ENCODE results near the gene CYB5D1. TPM values are rescaled to one million over a fixed set of nuclear protein-coding genes. Genes with fewer than 3 reads are reported as not detected.
"Not testable (repeated sequence)": the region's sequence is repeated elsewhere in the genome, so short reads cannot be mapped to it uniquely, and the experiment has no call there.

Gene CYB5D1, protein sequence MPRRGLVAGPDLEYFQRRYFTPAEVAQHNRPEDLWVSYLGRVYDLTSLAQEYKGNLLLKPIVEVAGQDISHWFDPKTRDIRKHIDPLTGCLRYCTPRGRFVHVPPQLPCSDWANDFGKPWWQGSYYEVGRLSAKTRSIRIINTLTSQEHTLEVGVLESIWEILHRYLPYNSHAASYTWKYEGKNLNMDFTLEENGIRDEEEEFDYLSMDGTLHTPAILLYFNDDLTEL
- 10 to 100 TPM in 2 of 4 donors, 1 to 10 TPM in 2; 4.1 to 14.7 (median 9.0) TPM for total RNA-seq

DNA sequence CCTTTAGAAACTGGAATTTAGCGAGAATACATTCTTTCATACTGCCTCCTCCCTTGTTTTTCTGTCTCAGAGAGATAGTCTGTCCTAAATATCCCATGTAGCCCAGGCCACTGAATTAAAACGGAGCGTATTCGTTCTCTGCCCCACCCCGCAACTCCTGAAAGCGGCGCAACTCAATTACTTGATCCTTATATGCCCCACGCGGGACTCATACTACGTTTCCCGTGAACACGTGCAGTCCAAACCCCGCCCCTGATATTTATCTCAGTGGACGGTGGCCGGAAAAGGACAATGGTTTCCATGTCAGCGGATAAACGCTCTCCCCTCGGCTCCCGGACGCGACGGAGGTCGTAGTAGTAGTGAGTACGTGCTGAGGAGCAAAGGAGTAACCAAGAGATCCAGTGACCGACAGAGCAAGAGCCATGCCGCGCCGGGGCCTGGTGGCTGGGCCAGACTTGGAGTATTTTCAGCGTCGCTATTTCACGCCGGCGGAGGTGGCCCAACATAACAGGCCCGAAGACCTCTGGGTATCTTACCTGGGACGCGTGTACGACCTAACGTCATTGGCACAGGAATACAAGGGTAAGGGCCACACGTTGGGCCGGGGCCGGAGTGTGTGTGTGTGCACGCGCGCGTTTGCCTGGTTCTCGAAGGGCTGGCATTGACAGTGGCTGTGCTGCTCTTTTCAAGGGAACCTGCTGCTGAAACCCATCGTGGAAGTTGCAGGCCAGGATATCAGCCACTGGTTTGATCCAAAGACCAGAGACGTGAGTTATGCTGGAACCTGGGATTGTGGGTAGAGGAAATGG lies at the start of gene CYB5D1:
TSS of gene CYB5D1 (plus strand) at position 291 of the 809 bp plus-strand sequence. CDS start at position 423, 132 bp downstream.
- Histone ChIP-seq H3K36me3 (peaks cover 0 to 3% of the 10 kb centered on the region in 2 donors), H3K4me3 (peak within 1 kb of the TSS; percentile 65 to 87 (median 80)), H3K9me3 (no peaks in the 10 kb centered on the region), H3K27me3 (no peaks in the 10 kb centered on the region), H3K4me1 (peaks cover 25 to 35% of the 10 kb centered on the region in 2 donors), H3K27ac (peak within 1 kb of the TSS; percentile 91 to 99 (median 96))
- in situ Hi-C loops (cut with MboI; ENCODE audit: low sequenced_read_pairs in 4 of 4) (loop anchor here in 2 of 4 donors (25.0 kb wide), 1 partner anchor 129 kb away; no protein-coding TSS in a partner anchor), intact Hi-C loops (cut with DNase I; ENCODE audit: low total_unique reads) (loop anchor here (1.0 to 10.0 kb wide), 7 partner anchors 15 to 170 kb away; partner anchors contain the start of genes CNTROB, RNF227, TRAPPC1 and WRAP53)
- peak; percentile 89 to 94 for DNase-seq
- TF ChIP-seq, protein P1, sequence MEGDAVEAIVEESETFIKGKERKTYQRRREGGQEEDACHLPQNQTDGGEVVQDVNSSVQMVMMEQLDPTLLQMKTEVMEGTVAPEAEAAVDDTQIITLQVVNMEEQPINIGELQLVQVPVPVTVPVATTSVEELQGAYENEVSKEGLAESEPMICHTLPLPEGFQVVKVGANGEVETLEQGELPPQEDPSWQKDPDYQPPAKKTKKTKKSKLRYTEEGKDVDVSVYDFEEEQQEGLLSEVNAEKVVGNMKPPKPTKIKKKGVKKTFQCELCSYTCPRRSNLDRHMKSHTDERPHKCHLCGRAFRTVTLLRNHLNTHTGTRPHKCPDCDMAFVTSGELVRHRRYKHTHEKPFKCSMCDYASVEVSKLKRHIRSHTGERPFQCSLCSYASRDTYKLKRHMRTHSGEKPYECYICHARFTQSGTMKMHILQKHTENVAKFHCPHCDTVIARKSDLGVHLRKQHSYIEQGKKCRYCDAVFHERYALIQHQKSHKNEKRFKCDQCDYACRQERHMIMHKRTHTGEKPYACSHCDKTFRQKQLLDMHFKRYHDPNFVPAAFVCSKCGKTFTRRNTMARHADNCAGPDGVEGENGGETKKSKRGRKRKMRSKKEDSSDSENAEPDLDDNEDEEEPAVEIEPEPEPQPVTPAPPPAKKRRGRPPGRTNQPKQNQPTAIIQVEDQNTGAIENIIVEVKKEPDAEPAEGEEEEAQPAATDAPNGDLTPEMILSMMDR (IDR thresholded peaks at IDR 0.05 in 4 of 5, conservative IDR thresholded peaks at IDR 0.05 in 1 of 5) = no peak
- peak; percentile 75 to 89 for TF ChIP-seq POLR2A (IDR thresholded peaks at IDR 0.05)
- ATAC-seq = peak; percentile 78 to 81

DNA sequence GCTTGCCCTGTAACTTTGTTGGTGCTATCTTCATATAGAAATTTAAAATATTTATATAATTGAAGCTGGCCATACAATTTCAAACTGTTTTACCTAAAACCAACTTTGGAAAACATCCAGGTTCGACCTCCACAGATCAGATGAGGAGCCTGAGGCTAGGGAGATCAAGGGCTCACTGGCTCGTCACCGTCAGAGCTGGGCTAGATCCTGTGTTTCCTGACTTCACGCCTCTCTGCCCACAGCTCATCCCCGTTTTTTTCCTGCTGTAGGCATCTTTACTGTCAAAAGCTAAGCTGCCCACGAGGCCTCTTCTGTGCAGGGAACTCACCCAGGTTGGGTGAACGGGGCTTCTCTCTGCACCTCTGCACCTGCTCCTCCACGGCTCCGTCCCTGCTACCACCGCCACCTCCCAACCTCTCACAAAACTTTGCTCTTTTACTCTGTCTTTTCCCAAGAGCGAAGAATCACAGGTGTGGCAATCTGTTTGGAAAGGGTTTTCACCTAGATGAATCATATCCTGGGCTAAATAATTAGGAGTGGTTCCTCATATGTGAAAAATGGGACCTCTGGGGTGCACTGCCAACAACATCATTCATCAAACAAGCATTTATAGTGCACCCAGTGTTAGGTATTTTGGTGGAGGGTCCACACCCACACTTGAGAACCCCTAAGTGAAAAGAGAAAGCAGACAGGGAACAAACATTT lies 48.6 kb upstream of the CYB5D1 start:
- TF ChIP-seq, protein P1 (IDR thresholded peaks at IDR 0.05 in 4 of 5, conservative IDR thresholded peaks at IDR 0.05 in 1 of 5) = no peak
- TF ChIP-seq POLR2A (IDR thresholded peaks at IDR 0.05) = no peak
- H3K4me1 ChIP-seq = no peaks in the 10 kb centered on the region
- DNase-seq (no peak), ATAC-seq (no peak)
- no peak overlapping the region for H3K27ac ChIP-seq
- in situ Hi-C loops (cut with MboI; ENCODE audit: low sequenced_read_pairs in 4 of 4) = no loop called here
- H3K36me3 ChIP-seq = no peaks in the 10 kb centered on the region
- no peaks in the 10 kb centered on the region for H3K9me3 ChIP-seq
- no peaks in the 10 kb centered on the region for H3K27me3 ChIP-seq
- intact Hi-C loops (cut with DNase I; ENCODE audit: low total_unique reads) = no loop called here
- no peak overlapping the region for H3K4me3 ChIP-seq

- DNase-seq; H3K4me3 ChIP-seq; intact Hi-C loops (cut with DNase I; ENCODE audit: low total_unique reads); H3K27ac ChIP-seq; H3K27me3 ChIP-seq; H3K9me3 ChIP-seq; H3K36me3 ChIP-seq; H3K4me1 ChIP-seq; ATAC-seq: not testable (repeated sequence)
- in situ Hi-C loops (cut with MboI; ENCODE audit: low sequenced_read_pairs in 4 of 4) = loop anchor here in 1 of 4 donors (10.0 kb wide), 1 partner anchor 55 kb away; no protein-coding TSS in a partner anchor
Measured at GRCh38 chr17:7809791-7810343, 47.9 kb upstream of the CYB5D1 start.

DNA sequence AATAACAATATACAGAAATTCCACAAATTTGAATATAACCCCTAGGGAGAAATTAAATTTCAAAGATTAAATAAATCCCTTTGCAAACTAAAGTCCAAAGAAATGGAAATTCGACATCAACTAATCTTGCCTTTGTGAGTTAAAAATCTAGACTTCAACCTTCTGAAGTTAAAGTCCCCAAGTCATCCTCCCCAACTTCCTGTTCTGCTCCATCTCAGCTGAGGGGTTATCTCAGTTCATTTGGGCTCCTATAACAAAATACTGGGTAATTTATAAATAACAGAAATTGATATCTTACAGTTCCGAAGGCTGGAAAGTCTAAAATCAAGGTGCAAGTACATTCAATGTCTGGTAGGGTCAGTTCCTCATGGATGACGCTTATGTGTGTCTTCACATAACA lies 46.6 kb upstream of the CYB5D1 start:
- no peak for TF ChIP-seq POLR2A (IDR thresholded peaks at IDR 0.05)
- TF ChIP-seq, protein P1 (IDR thresholded peaks at IDR 0.05 in 4 of 5, conservative IDR thresholded peaks at IDR 0.05 in 1 of 5) = no peak
- intact Hi-C loops (cut with DNase I; ENCODE audit: low total_unique reads) (no loop called here), in situ Hi-C loops (cut with MboI; ENCODE audit: low sequenced_read_pairs in 4 of 4) (loop anchor here in 1 of 4 donors (10.0 kb wide), 1 partner anchor 56 kb away; no protein-coding TSS in a partner anchor)
- Histone ChIP-seq H3K36me3 (no peaks in the 10 kb centered on the region), H3K9me3 (no peaks in the 10 kb centered on the region), H3K4me3 (no peak overlapping the region), H3K27me3 (no peaks in the 10 kb centered on the region), H3K4me1 (no peaks in the 10 kb centered on the region), H3K27ac (no peak overlapping the region)
- DNase-seq = no peak
- no peak for ATAC-seq
